HEK293 (cell line): ENCODE data around the gene ELAPOR1.

ENCODE experiments used
- GLI2 ChIP-seq: fragments of 450-650 bp; formaldehyde crosslinking; IDR thresholded peaks from 2 replicates; pipeline ENCODE4; 2017; ENCODE audit warnings: missing biosample characterization, missing genetic modification characterization, low read depth, borderline replicate concordance
- HOXC10 ChIP-seq: sonication (generic); formaldehyde crosslinking; IDR thresholded peaks from 2 replicates; pipeline ENCODE4 v1.8.1; 2023; ENCODE audit warnings: mild to moderate bottlenecking, missing genetic modification reagents
- PRDM1 ChIP-seq: fragments of 450-650 bp; formaldehyde crosslinking; IDR thresholded peaks from 2 replicates; pipeline ENCODE4; 2016; ENCODE audit warnings: missing biosample characterization, missing genetic modification characterization
- TRIM28 ChIP-seq: IDR thresholded peaks from 2 replicates; pipeline ENCODE4 v1.6.1; 2011; ENCODE audit warnings: low read length, control low read depth, borderline replicate concordance
- WT1 ChIP-seq: fragments of 450-650 bp; formaldehyde crosslinking; IDR thresholded peaks from 2 replicates; pipeline ENCODE4 v1.5.1; 2016; ENCODE audit warnings: missing biosample characterization, missing genetic modification characterization
- YY2 ChIP-seq: fragments of 450-650 bp; formaldehyde crosslinking; IDR thresholded peaks from 2 replicates; pipeline ENCODE4 v1.5.1; 2016; ENCODE audit warnings: missing biosample characterization, missing genetic modification characterization
- ZFHX2 ChIP-seq: fragments of 450-650 bp; formaldehyde crosslinking; conservative IDR thresholded peaks from 2 replicates; pipeline ENCODE4 v1.5.1; 2016; ENCODE audit warnings: missing biosample characterization, missing genetic modification characterization
- ZNF133 ChIP-seq: fragments of 450-650 bp; formaldehyde crosslinking; IDR thresholded peaks from 2 replicates; pipeline ENCODE4 v1.5.1; 2016; ENCODE audit warnings: missing biosample characterization, missing genetic modification characterization
- ZNF138 ChIP-seq: fragments of 450-650 bp; formaldehyde crosslinking; IDR thresholded peaks from 2 replicates; pipeline ENCODE4 v1.5.1; 2016; ENCODE audit warnings: missing biosample characterization, missing genetic modification characterization, borderline replicate concordance
- ZNF157 ChIP-seq: fragments of 450-650 bp; formaldehyde crosslinking; IDR thresholded peaks from 2 replicates; pipeline ENCODE4 v1.5.1; 2016; ENCODE audit warnings: missing biosample characterization, missing genetic modification characterization
- ZNF174 ChIP-seq: fragments of 450-650 bp; formaldehyde crosslinking; IDR thresholded peaks from 2 replicates; pipeline ENCODE4 v1.5.0; 2017; ENCODE audit warnings: missing biosample characterization, mild to moderate bottlenecking, missing genetic modification characterization
- ZNF302 ChIP-seq: fragments of 450-650 bp; formaldehyde crosslinking; IDR thresholded peaks from 2 replicates; pipeline ENCODE4 v1.5.1; 2016; ENCODE audit warnings: missing biosample characterization, missing genetic modification characterization, low read depth
- ZNF324 ChIP-seq: fragments of 450-650 bp; formaldehyde crosslinking; IDR thresholded peaks from 2 replicates; pipeline ENCODE4 v1.5.1; 2016; ENCODE audit warnings: missing biosample characterization, missing genetic modification characterization
- ZNF341 ChIP-seq: fragments of 450-650 bp; formaldehyde crosslinking; IDR thresholded peaks from 2 replicates; pipeline ENCODE4; 2016; ENCODE audit warnings: low read depth, missing biosample characterization, missing genetic modification characterization
- ZNF404 ChIP-seq: fragments of 450-650 bp; formaldehyde crosslinking; IDR thresholded peaks from 2 replicates; pipeline ENCODE4 v1.5.1; 2017; ENCODE audit warnings: missing biosample characterization, missing genetic modification characterization
- ZNF548 ChIP-seq: fragments of 450-650 bp; formaldehyde crosslinking; IDR thresholded peaks from 2 replicates; pipeline ENCODE4 v1.5.1; 2016; ENCODE audit warnings: missing biosample characterization, missing genetic modification characterization
- ZNF768 ChIP-seq: fragments of 450-650 bp; formaldehyde crosslinking; IDR thresholded peaks from 2 replicates; pipeline ENCODE4 v1.5.1; 2018; ENCODE audit warnings: missing biosample characterization, mild to moderate bottlenecking, missing genetic modification characterization
- ZNF777 ChIP-seq: fragments of 450-650 bp; formaldehyde crosslinking; IDR thresholded peaks from 2 replicates; pipeline ENCODE4 v1.5.1; 2017; ENCODE audit warnings: missing biosample characterization, missing genetic modification characterization, borderline replicate concordance
- ZNF792 ChIP-seq: fragments of 450-650 bp; formaldehyde crosslinking; IDR thresholded peaks from 2 replicates; pipeline ENCODE4 v1.5.1; 2016; ENCODE audit warnings: missing biosample characterization, missing genetic modification characterization
- TF ChIP-seq, protein P1 (sequence below): fragments of 450-650 bp; formaldehyde crosslinking; IDR thresholded peaks from 2 replicates; pipeline ENCODE4 v1.5.1; 2016; ENCODE audit warnings: missing biosample characterization, missing genetic modification characterization, borderline replicate concordance
- TF ChIP-seq, protein P2 (sequence below): fragments of 450-650 bp; formaldehyde crosslinking; IDR thresholded peaks from 2 replicates; pipeline ENCODE4 v1.5.1; 2016; ENCODE audit warnings: missing biosample characterization, missing genetic modification characterization, low read depth
- TF ChIP-seq, protein P3 (sequence below): fragments of 450-650 bp; formaldehyde crosslinking; IDR thresholded peaks from 2 replicates; pipeline ENCODE4 v1.5.0; 2017; ENCODE audit warnings: missing biosample characterization, missing genetic modification characterization, borderline replicate concordance
- TF ChIP-seq, protein P4 (sequence below): fragments of 450-650 bp; formaldehyde crosslinking; IDR thresholded peaks from 2 replicates; pipeline ENCODE4 v1.5.1; 2016; ENCODE audit warnings: missing biosample characterization, missing genetic modification characterization
- TF ChIP-seq, protein P5 (sequence below): fragments of 450-650 bp; formaldehyde crosslinking; IDR thresholded peaks from 2 replicates; pipeline ENCODE4 v1.5.1; 2017; ENCODE audit warnings: missing biosample characterization, missing genetic modification characterization
- TF ChIP-seq, protein P6 (sequence below): fragments of 450-650 bp; formaldehyde crosslinking; IDR thresholded peaks from 2 replicates; pipeline ENCODE4 v1.5.1; 2016; ENCODE audit warnings: missing biosample characterization, missing genetic modification characterization
- TF ChIP-seq, protein P7 (sequence below): fragments of 450-650 bp; formaldehyde crosslinking; IDR thresholded peaks from 2 replicates; pipeline ENCODE4 v1.5.1; 2016; ENCODE audit warnings: missing biosample characterization, missing genetic modification characterization, borderline replicate concordance

ELAPOR1 gene

DNA sequence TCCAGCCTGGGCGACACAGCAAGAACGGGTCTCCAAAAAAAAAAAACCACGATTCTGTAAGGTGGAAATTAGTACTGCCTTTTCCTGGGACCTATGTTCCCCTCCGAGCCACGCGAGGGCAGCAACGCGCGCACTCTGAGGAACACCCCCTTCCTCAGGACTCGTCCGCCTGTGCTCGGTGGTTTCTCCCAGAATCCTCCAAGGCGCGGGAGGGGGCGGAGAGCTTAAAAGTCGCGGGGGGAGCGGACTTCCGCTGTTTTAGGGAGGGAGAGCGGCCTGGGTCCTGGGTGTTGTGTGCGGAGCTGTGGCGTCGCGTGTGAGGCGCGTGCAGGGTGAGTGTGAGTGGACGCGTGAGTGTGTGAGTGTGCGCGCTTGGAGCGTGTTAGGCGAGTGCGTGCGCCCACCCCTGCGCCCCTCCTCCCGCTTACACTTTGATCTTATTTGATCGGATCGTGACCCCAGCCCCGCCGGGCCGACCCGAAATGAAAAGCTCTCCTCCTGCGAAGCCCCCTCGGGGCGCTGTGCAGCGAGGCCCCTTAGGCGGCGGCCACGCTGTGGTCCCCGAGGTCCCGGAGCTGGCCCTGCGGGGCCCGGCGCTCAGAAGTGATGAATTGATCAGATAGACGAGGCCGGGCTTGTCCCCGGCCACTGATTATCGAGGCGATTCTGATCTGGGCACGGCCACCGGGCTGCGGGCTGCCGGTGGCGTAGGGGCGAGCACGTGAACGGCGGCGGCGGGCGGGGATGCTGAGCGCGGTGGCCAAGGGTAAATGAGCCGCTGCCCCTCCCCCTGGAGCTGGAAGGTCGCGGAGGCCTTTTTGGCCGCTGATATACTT lies 13.8 kb upstream of the ELAPOR1 start (continued):
- TF ChIP-seq, protein P1, sequence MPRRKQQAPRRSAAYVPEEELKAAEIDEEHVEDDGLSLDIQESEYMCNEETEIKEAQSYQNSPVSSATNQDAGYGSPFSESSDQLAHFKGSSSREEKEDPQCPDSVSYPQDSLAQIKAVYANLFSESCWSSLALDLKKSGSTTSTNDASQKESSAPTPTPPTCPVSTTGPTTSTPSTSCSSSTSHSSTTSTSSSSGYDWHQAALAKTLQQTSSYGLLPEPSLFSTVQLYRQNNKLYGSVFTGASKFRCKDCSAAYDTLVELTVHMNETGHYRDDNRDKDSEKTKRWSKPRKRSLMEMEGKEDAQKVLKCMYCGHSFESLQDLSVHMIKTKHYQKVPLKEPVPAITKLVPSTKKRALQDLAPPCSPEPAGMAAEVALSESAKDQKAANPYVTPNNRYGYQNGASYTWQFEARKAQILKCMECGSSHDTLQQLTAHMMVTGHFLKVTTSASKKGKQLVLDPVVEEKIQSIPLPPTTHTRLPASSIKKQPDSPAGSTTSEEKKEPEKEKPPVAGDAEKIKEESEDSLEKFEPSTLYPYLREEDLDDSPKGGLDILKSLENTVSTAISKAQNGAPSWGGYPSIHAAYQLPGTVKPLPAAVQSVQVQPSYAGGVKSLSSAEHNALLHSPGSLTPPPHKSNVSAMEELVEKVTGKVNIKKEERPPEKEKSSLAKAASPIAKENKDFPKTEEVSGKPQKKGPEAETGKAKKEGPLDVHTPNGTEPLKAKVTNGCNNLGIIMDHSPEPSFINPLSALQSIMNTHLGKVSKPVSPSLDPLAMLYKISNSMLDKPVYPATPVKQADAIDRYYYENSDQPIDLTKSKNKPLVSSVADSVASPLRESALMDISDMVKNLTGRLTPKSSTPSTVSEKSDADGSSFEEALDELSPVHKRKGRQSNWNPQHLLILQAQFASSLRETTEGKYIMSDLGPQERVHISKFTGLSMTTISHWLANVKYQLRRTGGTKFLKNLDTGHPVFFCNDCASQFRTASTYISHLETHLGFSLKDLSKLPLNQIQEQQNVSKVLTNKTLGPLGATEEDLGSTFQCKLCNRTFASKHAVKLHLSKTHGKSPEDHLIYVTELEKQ (tag by site-specific recombination) = peak; percentile 43; the same call in 1 of the 2 replicates
- peak; percentile 88 for TF ChIP-seq ZFHX2 (tag by site-specific recombination)
- TF ChIP-seq PRDM1 = no peak
- TF ChIP-seq GLI2 (tag by site-specific recombination) = no peak
- TF ChIP-seq HOXC10 (CRISPR knock-in tag) = no peak
- TF ChIP-seq, protein P2, sequence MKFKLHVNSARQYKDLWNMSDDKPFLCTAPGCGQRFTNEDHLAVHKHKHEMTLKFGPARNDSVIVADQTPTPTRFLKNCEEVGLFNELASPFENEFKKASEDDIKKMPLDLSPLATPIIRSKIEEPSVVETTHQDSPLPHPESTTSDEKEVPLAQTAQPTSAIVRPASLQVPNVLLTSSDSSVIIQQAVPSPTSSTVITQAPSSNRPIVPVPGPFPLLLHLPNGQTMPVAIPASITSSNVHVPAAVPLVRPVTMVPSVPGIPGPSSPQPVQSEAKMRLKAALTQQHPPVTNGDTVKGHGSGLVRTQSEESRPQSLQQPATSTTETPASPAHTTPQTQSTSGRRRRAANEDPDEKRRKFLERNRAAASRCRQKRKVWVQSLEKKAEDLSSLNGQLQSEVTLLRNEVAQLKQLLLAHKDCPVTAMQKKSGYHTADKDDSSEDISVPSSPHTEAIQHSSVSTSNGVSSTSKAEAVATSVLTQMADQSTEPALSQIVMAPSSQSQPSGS (tag by site-specific recombination) = no peak
- TF ChIP-seq ZNF404 (tag by site-specific recombination) = 0 out of 2 replicates have a peak, but pooled peaks have one; percentile 36
- TF ChIP-seq TRIM28 = no peak
- TF ChIP-seq, protein P3, sequence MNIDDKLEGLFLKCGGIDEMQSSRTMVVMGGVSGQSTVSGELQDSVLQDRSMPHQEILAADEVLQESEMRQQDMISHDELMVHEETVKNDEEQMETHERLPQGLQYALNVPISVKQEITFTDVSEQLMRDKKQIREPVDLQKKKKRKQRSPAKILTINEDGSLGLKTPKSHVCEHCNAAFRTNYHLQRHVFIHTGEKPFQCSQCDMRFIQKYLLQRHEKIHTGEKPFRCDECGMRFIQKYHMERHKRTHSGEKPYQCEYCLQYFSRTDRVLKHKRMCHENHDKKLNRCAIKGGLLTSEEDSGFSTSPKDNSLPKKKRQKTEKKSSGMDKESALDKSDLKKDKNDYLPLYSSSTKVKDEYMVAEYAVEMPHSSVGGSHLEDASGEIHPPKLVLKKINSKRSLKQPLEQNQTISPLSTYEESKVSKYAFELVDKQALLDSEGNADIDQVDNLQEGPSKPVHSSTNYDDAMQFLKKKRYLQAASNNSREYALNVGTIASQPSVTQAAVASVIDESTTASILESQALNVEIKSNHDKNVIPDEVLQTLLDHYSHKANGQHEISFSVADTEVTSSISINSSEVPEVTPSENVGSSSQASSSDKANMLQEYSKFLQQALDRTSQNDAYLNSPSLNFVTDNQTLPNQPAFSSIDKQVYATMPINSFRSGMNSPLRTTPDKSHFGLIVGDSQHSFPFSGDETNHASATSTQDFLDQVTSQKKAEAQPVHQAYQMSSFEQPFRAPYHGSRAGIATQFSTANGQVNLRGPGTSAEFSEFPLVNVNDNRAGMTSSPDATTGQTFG = 0 out of 2 replicates have a peak, but pooled peaks have one; percentile 26
- TF ChIP-seq ZNF138 (tag by site-specific recombination) = no peak
- TF ChIP-seq ZNF133 (tag by site-specific recombination) = no peak
- TF ChIP-seq ZNF157 (tag by site-specific recombination) = no peak
- TF ChIP-seq, protein P4, sequence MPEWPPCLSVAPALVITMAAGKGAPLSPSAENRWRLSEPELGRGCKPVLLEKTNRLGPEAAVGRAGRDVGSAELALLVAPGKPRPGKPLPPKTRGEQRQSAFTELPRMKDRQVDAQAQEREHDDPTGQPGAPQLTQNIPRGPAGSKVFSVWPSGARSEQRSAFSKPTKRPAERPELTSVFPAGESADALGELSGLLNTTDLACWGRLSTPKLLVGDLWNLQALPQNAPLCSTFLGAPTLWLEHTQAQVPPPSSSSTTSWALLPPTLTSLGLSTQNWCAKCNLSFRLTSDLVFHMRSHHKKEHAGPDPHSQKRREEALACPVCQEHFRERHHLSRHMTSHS (tag by site-specific recombination) = no peak
- peak; percentile 42; the same call in 1 of the 2 replicates for TF ChIP-seq YY2 (tag by site-specific recombination)
- TF ChIP-seq, protein P5, sequence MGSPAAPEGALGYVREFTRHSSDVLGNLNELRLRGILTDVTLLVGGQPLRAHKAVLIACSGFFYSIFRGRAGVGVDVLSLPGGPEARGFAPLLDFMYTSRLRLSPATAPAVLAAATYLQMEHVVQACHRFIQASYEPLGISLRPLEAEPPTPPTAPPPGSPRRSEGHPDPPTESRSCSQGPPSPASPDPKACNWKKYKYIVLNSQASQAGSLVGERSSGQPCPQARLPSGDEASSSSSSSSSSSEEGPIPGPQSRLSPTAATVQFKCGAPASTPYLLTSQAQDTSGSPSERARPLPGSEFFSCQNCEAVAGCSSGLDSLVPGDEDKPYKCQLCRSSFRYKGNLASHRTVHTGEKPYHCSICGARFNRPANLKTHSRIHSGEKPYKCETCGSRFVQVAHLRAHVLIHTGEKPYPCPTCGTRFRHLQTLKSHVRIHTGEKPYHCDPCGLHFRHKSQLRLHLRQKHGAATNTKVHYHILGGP (tag by site-specific recombination) = no peak
- peak; percentile 84; the same call in 1 of the 2 replicates for TF ChIP-seq ZNF792 (tag by site-specific recombination)
- peak; percentile 96 for TF ChIP-seq ZNF341
- peak; percentile 90; the same call in 1 of the 2 replicates for TF ChIP-seq ZNF324 (tag by site-specific recombination)
- TF ChIP-seq, protein P6, sequence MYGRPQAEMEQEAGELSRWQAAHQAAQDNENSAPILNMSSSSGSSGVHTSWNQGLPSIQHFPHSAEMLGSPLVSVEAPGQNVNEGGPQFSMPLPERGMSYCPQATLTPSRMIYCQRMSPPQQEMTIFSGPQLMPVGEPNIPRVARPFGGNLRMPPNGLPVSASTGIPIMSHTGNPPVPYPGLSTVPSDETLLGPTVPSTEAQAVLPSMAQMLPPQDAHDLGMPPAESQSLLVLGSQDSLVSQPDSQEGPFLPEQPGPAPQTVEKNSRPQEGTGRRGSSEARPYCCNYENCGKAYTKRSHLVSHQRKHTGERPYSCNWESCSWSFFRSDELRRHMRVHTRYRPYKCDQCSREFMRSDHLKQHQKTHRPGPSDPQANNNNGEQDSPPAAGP = peak; percentile 98
- no peak for TF ChIP-seq ZNF174 (tag by site-specific recombination)
- 0 out of 2 replicates have a peak, but pooled peaks have one; percentile 50 for TF ChIP-seq ZNF302 (tag by site-specific recombination)
- TF ChIP-seq WT1 (tag by site-specific recombination) = peak; percentile 93
- TF ChIP-seq, protein P7, sequence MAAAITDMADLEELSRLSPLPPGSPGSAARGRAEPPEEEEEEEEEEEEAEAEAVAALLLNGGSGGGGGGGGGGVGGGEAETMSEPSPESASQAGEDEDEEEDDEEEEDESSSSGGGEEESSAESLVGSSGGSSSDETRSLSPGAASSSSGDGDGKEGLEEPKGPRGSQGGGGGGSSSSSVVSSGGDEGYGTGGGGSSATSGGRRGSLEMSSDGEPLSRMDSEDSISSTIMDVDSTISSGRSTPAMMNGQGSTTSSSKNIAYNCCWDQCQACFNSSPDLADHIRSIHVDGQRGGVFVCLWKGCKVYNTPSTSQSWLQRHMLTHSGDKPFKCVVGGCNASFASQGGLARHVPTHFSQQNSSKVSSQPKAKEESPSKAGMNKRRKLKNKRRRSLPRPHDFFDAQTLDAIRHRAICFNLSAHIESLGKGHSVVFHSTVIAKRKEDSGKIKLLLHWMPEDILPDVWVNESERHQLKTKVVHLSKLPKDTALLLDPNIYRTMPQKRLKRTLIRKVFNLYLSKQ = peak; percentile 82
- TF ChIP-seq ZNF548 = no peak
- TF ChIP-seq ZNF777 (tag by site-specific recombination) = peak; percentile 20; the same call in 1 of the 2 replicates
- TF ChIP-seq ZNF768 = peak; percentile 14; the same call in 1 of the 2 replicates
